H9 (cell line): Measurements from ENCODE around the gene PAGE2. TPM values are rescaled to one million over a fixed set of nuclear protein-coding genes. Genes with fewer than 3 reads are reported as not detected.

ENCODE experiments used
- DNase-seq: peaks from one replicate; pipeline ENCODE4 v3.0.0-alpha.2; 2017
- H2AFZ ChIP-seq: one replicate; pipeline ENCODE4 v1.6.1; 2013; ENCODE audit warnings: mild to moderate bottlenecking, low read length, control low read depth, moderate library complexity
- H2AK5ac ChIP-seq: 2 replicates; pipeline ENCODE4 v1.6.1; 2013; ENCODE audit warnings: low read length, control low read depth, mixed read lengths; ENCODE audit not compliant: insufficient read length
- H2BK120ac ChIP-seq: one replicate; pipeline ENCODE4 v1.6.1; 2013; ENCODE audit warnings: low read depth, mild to moderate bottlenecking, low read length, control low read depth, inconsistent platforms; ENCODE audit not compliant: poor library complexity, severe bottlenecking
- H2BK12ac ChIP-seq: 2 replicates; pipeline ENCODE4 v1.6.1; 2013; ENCODE audit warnings: low read length, control low read depth, mixed read lengths, low read depth; ENCODE audit not compliant: insufficient read length
- H2BK15ac ChIP-seq: 2 replicates; pipeline ENCODE4 v1.6.1; 2013; ENCODE audit warnings: low read depth, low read length, control low read depth
- H2BK20ac ChIP-seq: one replicate; pipeline ENCODE4 v1.6.1; 2013; ENCODE audit warnings: low read depth, mild to moderate bottlenecking, low read length, control low read depth, inconsistent platforms; ENCODE audit not compliant: poor library complexity, severe bottlenecking
- H2BK5ac ChIP-seq: 2 replicates; pipeline ENCODE4 v1.6.1; 2013; ENCODE audit warnings: low read length, control low read depth, mixed read lengths; ENCODE audit not compliant: insufficient read length
- H3K14ac ChIP-seq: 2 replicates; pipeline ENCODE4 v1.6.1; 2013; ENCODE audit warnings: low read length, control low read depth; ENCODE audit not compliant: insufficient read depth
- H3K18ac ChIP-seq: 2 replicates; pipeline ENCODE4 v1.6.1; 2013; ENCODE audit warnings: low read depth, mild to moderate bottlenecking, mixed read lengths, low read length, control low read depth; ENCODE audit not compliant: insufficient read length
- H3K23ac ChIP-seq: 2 replicates; pipeline ENCODE4 v1.6.1; 2013; ENCODE audit warnings: low read length, control low read depth, mixed read lengths, low read depth; ENCODE audit not compliant: insufficient read length
- H3K23me2 ChIP-seq: 2 replicates; pipeline ENCODE4 v1.6.1; 2013; ENCODE audit warnings: low read depth, mild to moderate bottlenecking, mixed read lengths, low read length, control low read depth; ENCODE audit not compliant: insufficient read length, poor library complexity, severe bottlenecking
- H3K27ac ChIP-seq: 2 replicates; pipeline ENCODE4 v1.5.1; 2013; ENCODE audit warnings: low read length, control low read depth, mixed read lengths, low read depth; ENCODE audit not compliant: insufficient read length
- H3K27me3 ChIP-seq: 2 replicates; pipeline ENCODE4 v1.6.1; 2013; ENCODE audit warnings: low read length, control low read depth, inconsistent platforms; ENCODE audit not compliant: insufficient read depth
- H3K4ac ChIP-seq: 2 replicates; pipeline ENCODE4 v1.6.1; 2013; ENCODE audit warnings: low read depth, mild to moderate bottlenecking, control low read depth, inconsistent platforms, low read length, moderate library complexity
- H3K4me1 ChIP-seq: 2 replicates; pipeline ENCODE4 v1.6.1; 2013; ENCODE audit warnings: low read length, control low read depth, inconsistent platforms; ENCODE audit not compliant: insufficient read depth
- H3K4me2 ChIP-seq: 2 replicates; pipeline ENCODE4 v1.6.1; 2013; ENCODE audit warnings: low read length, control low read depth, mixed read lengths; ENCODE audit not compliant: insufficient read length, insufficient read depth
- H3K56ac ChIP-seq: 2 replicates; pipeline ENCODE4 v1.6.1; 2013; ENCODE audit warnings: low read depth, mild to moderate bottlenecking, mixed read lengths, low read length, control low read depth; ENCODE audit not compliant: insufficient read length
- H3K79me1 ChIP-seq: 2 replicates; pipeline ENCODE4 v1.6.1; 2013; ENCODE audit warnings: low read depth, mild to moderate bottlenecking, moderate library complexity, low read length, control low read depth, inconsistent platforms; ENCODE audit not compliant: insufficient read depth, poor library complexity, severe bottlenecking
- H3K79me2 ChIP-seq: 2 replicates; pipeline ENCODE4 v1.6.1; 2013; ENCODE audit warnings: low read length, control low read depth, inconsistent platforms; ENCODE audit not compliant: insufficient read depth
- H3K9ac ChIP-seq: 2 replicates; pipeline ENCODE4 v1.6.1; 2013; ENCODE audit warnings: low read length, control low read depth, mixed read lengths; ENCODE audit not compliant: insufficient read length; ENCODE audit errors: extremely low read depth
- H3K9me3 ChIP-seq: one replicate; pipeline ENCODE4 v1.6.1; 2013; ENCODE audit warnings: low read depth, low read length, inconsistent platforms; ENCODE audit not compliant: control insufficient read depth
- H3T11ph ChIP-seq: one replicate; pipeline ENCODE4 v1.6.1; 2013; ENCODE audit warnings: mild to moderate bottlenecking, low read length, control low read depth, inconsistent platforms
- H4K20me1 ChIP-seq: one replicate; pipeline ENCODE4 v1.6.1; 2013; ENCODE audit not compliant: control insufficient read depth, insufficient read length, insufficient read depth
- H4K5ac ChIP-seq: 2 replicates; pipeline ENCODE4 v1.6.1; 2013; ENCODE audit warnings: low read depth, mild to moderate bottlenecking, mixed read lengths, low read length, control low read depth; ENCODE audit not compliant: insufficient read length
- H4K8ac ChIP-seq: replicated peaks from 2 replicates; pipeline ENCODE4 v1.6.1; 2013; ENCODE audit warnings: low read length, control low read depth, mixed read lengths, low read depth; ENCODE audit not compliant: insufficient read length
- H4K91ac ChIP-seq: 2 replicates; pipeline ENCODE4 v1.6.1; 2013; ENCODE audit warnings: low read depth, mild to moderate bottlenecking, moderate library complexity, mixed read lengths, low read length, control low read depth; ENCODE audit not compliant: insufficient read length
- H3K27ac Mint-ChIP-seq, 3 experiments: 2 replicates in 2 of 3; 3 replicates in 1 of 3; pipeline ENCODE4 v1.8.0; 2020 to 2021; ENCODE audit warnings: mixed read lengths in 3 of 3, mild to moderate bottlenecking in 1 of 3, moderate library complexity in 1 of 3
- H3K27me3 Mint-ChIP-seq: 2 replicates; pipeline ENCODE4 v1.8.0; 2021; ENCODE audit warnings: low read depth, mild to moderate bottlenecking, moderate library complexity, mixed read lengths
- H3K36me3 Mint-ChIP-seq, 3 experiments: 2 replicates in 2 of 3; 3 replicates in 1 of 3; pipeline ENCODE4 v1.8.0; 2020 to 2021; ENCODE audit warnings: low read depth in 3 of 3, mixed read lengths in 3 of 3; ENCODE audit not compliant: insufficient read depth in 1 of 3
- H3K4me1 Mint-ChIP-seq, 2 experiments: 2 replicates each; pipeline ENCODE4 v1.8.0; 2020; ENCODE audit warnings: mixed read lengths in 2 of 2
- H3K4me3 Mint-ChIP-seq, 2 experiments: 2 replicates in 1 of 2; 3 replicates in 1 of 2; pipeline ENCODE4 v1.8.0; 2020 to 2021; ENCODE audit warnings: mild to moderate bottlenecking in 2 of 2, mixed read lengths in 2 of 2, moderate library complexity in 1 of 2
- H3K9me3 Mint-ChIP-seq, 2 experiments: 2 replicates in 1 of 2; 3 replicates in 1 of 2; pipeline ENCODE4 v1.8.0; 2020; ENCODE audit warnings: mild to moderate bottlenecking in 2 of 2, mixed read lengths in 2 of 2, moderate library complexity in 1 of 2
- CTCF ChIP-seq: fragments of 200-600 bp; sonication (generic); conservative IDR thresholded peaks from 3 replicates; pipeline ENCODE4 v1.8.0; 2021; ENCODE audit warnings: antibody characterized with exemption, mild to moderate bottlenecking
- WGBS: extraction: QIAGEN DNeasy Blood & Tissue Kit; methylation state at CpG from one replicate; pipeline ENCODE4 v1.1.7; 2013; ENCODE audit warnings: missing lambda C conversion rate, low lambda C conversion rate, mixed read lengths; ENCODE audit not compliant: insufficient read length; ENCODE audit errors: extremely low coverage; 5-methylcytosine and 5-hydroxymethylcytosine counted together
- total RNA-seq: library from RNA; stranded (reverse); gene quantifications from 2 replicates; pipeline ENCODE4 v1.2.1, GENCODE V29; 2021

Gene PAGE2
- total RNA-seq, 1 experiment from 2014 or later, result not detected

GRCh38 chrX:55072286-55072685 lies 16.5 kb upstream of the PAGE2 start:
- no peak overlapping the region for H3K4me2 ChIP-seq
- H2AFZ ChIP-seq, result no peak overlapping the region
- H3K56ac ChIP-seq, result no peak overlapping the region
- H3K36me3 Mint-ChIP-seq, result peaks cover 0 to 4% (median 0%) of the 10 kb centered on the region in 3 experiments; a peak in 5 of 7 replicates
- no peak overlapping the region for H3T11ph ChIP-seq
- no peaks in the 10 kb centered on the region for H3K23me2 ChIP-seq
- no peaks in the 10 kb centered on the region for H3K79me2 ChIP-seq
- no peak overlapping the region for H2BK20ac ChIP-seq
- H3K27me3 Mint-ChIP-seq, result peaks cover 10% of the 10 kb centered on the region
- no peak overlapping the region for H2BK120ac ChIP-seq
- DNase-seq, result no peak
- H2BK12ac ChIP-seq, result no peak overlapping the region
- no peak overlapping the region for H4K8ac ChIP-seq
- no peak overlapping the region for H2BK5ac ChIP-seq
- no peaks in the 10 kb centered on the region for H3K79me1 ChIP-seq
- no peak overlapping the region for H3K18ac ChIP-seq
- H3K23ac ChIP-seq, result no peak overlapping the region
- H2BK15ac ChIP-seq, result no peak overlapping the region
- no peaks in the 10 kb centered on the region for H3K4me1 Mint-ChIP-seq
- H3K27me3 ChIP-seq, result no peaks in the 10 kb centered on the region
- H3K9me3 Mint-ChIP-seq, result peaks cover 84 to 91% of the 10 kb centered on the region in 2 experiments
- no peak for TF ChIP-seq CTCF
- no peak overlapping the region for H2AK5ac ChIP-seq
- WGBS, result no CpG with 5 or more reads among the region's 3 CpGs
- H3K4me1 ChIP-seq, result no peaks in the 10 kb centered on the region
- H3K9ac ChIP-seq, result no peak overlapping the region
- H3K14ac ChIP-seq, result no peak overlapping the region
- H4K20me1 ChIP-seq, result no peaks in the 10 kb centered on the region
- H3K9me3 ChIP-seq, result peaks cover 25% of the 10 kb centered on the region
- H3K27ac Mint-ChIP-seq, result no peak overlapping the region
- H4K5ac ChIP-seq, result no peak overlapping the region
- H4K91ac ChIP-seq, result no peak overlapping the region
- no peak overlapping the region for H3K4me3 Mint-ChIP-seq
- H3K4ac ChIP-seq, result no peak overlapping the region
- no peak overlapping the region for H3K27ac ChIP-seq
